ENCODE data around the gene BTF3. TPM values are rescaled to one million over a fixed set of nuclear protein-coding genes. Genes with fewer than 3 reads are reported as not detected.

The BTF3 gene
- total and polyA plus RNA-seq, 12 donors, result 283 to 714 (median 399) TPM

GRCh38 chr5:73534971-73535370 lies 36.7 kb downstream of the BTF3 start:
- no peak overlapping the region for H3K4me3 ChIP-seq
- no peak overlapping the region for H3K27ac ChIP-seq
- intact Hi-C loops (cut with DNase I), result loop anchor here in 2 of 10 donors (5.0 to 10.0 kb wide), 2 partner anchors 318 to 450 kb away; no protein-coding TSS in a partner anchor
- H3K27me3 ChIP-seq, result peaks cover 0 to 15% (median 7%) of the 10 kb centered on the region in 7 donors
- 79 to 90% methylated on average over 2 of the region's 2 CpGs for WGBS, 2 donors
- TF ChIP-seq CTCF (IDR thresholded peaks at IDR 0.05), result no peak
- no peak for DNase-seq
- no peaks in the 10 kb centered on the region for H3K9me3 ChIP-seq
- no peaks in the 10 kb centered on the region for H3K36me3 ChIP-seq
- ATAC-seq, result no peak
- no peaks in the 10 kb centered on the region for H3K4me1 ChIP-seq

GRCh38 chr5:73539730-73540129 lies 41.5 kb downstream of the BTF3 start:
- 70 to 74% methylated on average over 2 of the region's 2 CpGs for WGBS, 2 donors
- no peak overlapping the region for H3K4me3 ChIP-seq
- intact Hi-C loops (cut with DNase I), result loop anchor here in 2 of 10 donors (5.0 to 10.0 kb wide), 2 partner anchors 322 to 455 kb away; no protein-coding TSS in a partner anchor
- no peak overlapping the region for H3K27ac ChIP-seq
- TF ChIP-seq CTCF (IDR thresholded peaks at IDR 0.05), result no peak
- H3K36me3 ChIP-seq, result no peaks in the 10 kb centered on the region
- peaks cover 0 to 5% (median 0%) of the 10 kb centered on the region in 9 donors for H3K4me1 ChIP-seq
- H3K27me3 ChIP-seq, result peaks cover 0 to 17% (median 5%) of the 10 kb centered on the region in 7 donors
- H3K9me3 ChIP-seq, result no peaks in the 10 kb centered on the region
- ATAC-seq (no peak), DNase-seq (no peak)

GRCh38 chr5:73540192-73540591 lies 42.0 kb downstream of the BTF3 start:
- Histone ChIP-seq H3K27me3 (peaks cover 0 to 17% (median 5%) of the 10 kb centered on the region in 7 donors), H3K9me3 (no peaks in the 10 kb centered on the region)

GRCh38 chr5:73542020-73542419 lies 43.8 kb downstream of the BTF3 start:
- no peak for TF ChIP-seq CTCF (IDR thresholded peaks at IDR 0.05)
- ATAC-seq (no peak), DNase-seq (no peak)
- Histone ChIP-seq H3K9me3 (no peaks in the 10 kb centered on the region), H3K27ac (no peak overlapping the region), H3K4me1 (peaks cover 0 to 7% (median 0%) of the 10 kb centered on the region in 9 donors), H3K27me3 (peaks cover 0 to 17% (median 5%) of the 10 kb centered on the region in 7 donors), H3K4me3 (no peak overlapping the region), H3K36me3 (no peaks in the 10 kb centered on the region)
- intact Hi-C loops (cut with DNase I), result no loop called here
- 63 to 65% methylated on average over 4 of the region's 4 CpGs for WGBS, 2 donors

More at GRCh38 chr5:73540192-73540591, 42.0 kb downstream of the BTF3 start:
- H3K4me1 ChIP-seq, result peaks cover 0 to 7% (median 0%) of the 10 kb centered on the region in 9 donors
- WGBS, 2 donors, result 50 to 53% methylated on average over 3 of the region's 3 CpGs
- H3K27ac ChIP-seq, result no peak overlapping the region
- H3K36me3 ChIP-seq, result no peaks in the 10 kb centered on the region
- no peak for TF ChIP-seq CTCF (IDR thresholded peaks at IDR 0.05)
- intact Hi-C loops (cut with DNase I), result no loop called here
- H3K4me3 ChIP-seq, result no peak overlapping the region
- DNase-seq (no peak), ATAC-seq (no peak)
